K562 (cell line): Measurements from ENCODE around the gene CNTRL. TPM values are rescaled to one million over a fixed set of nuclear protein-coding genes. Genes with fewer than 3 reads are reported as not detected.
A peak's percentile ranks its signal among the peaks of the same experiment; 100 is the strongest.

ENCODE experiments used
- ATF4 ChIP-seq: fragments of 450-650 bp; formaldehyde crosslinking; IDR thresholded peaks from 2 replicates; pipeline ENCODE4 v1.4.0; 2022; ENCODE audit warnings: mild to moderate bottlenecking, moderate library complexity
- BRD4 ChIP-seq: fragments of 200-600 bp; sonication (generic); IDR thresholded peaks from 2 replicates; pipeline ENCODE4 v1.6.1; 2017; ENCODE audit warnings: inconsistent platforms
- CREM ChIP-seq: IDR thresholded peaks from 2 replicates; pipeline ENCODE4 v1.6.1; 2014; ENCODE audit warnings: antibody characterized with exemption, low read depth
- CTBP1 ChIP-seq: fragments of 450-650 bp; IDR thresholded peaks from 2 replicates; pipeline ENCODE4 v1.6.1; 2016; ENCODE audit warnings: borderline replicate concordance
- CTCF ChIP-seq, 3 experiments: IDR thresholded peaks in 2 of 3; conservative IDR thresholded peaks in 1 of 3; 2 replicates each; pipeline ENCODE4 v1.5.1; 2011 to 2012; ENCODE audit warnings: low read length in 3 of 3, mild to moderate bottlenecking in 3 of 3, control low read depth in 2 of 3, improper control_type of control experiment in 1 of 3, inconsistent platforms in 1 of 3, low read depth in 1 of 3, mixed read lengths in 1 of 3, moderate library complexity in 1 of 3; ENCODE audit not compliant: insufficient read depth in 2 of 3
- EGR1 ChIP-seq: fragments of 450-650 bp; conservative IDR thresholded peaks from 2 replicates; pipeline ENCODE4 v1.6.1; 2017; ENCODE audit warnings: mild to moderate bottlenecking
- FUS ChIP-seq: fragments of 200-400 bp; formaldehyde crosslinking; optimal IDR thresholded peaks from 2 replicates; pipeline ENCODE3; 2017; ENCODE audit warnings: low read depth, low read length
- MCM3 ChIP-seq: fragments of 450-650 bp; IDR thresholded peaks from 2 replicates; pipeline ENCODE4 v1.6.1; 2016
- POU5F1 ChIP-seq: fragments of 150-350 bp; IDR thresholded peaks from 2 replicates; pipeline ENCODE4 v1.6.1; 2014; ENCODE audit warnings: borderline replicate concordance, low read length, low read depth, mild to moderate bottlenecking; ENCODE audit not compliant: partially characterized antibody
- RCOR1 ChIP-seq, 2 experiments: IDR thresholded peaks; 2 replicates each; pipeline ENCODE4 v1.6.1; 2012; ENCODE audit warnings: low read depth in 2 of 2, low read length in 2 of 2, borderline replicate concordance in 1 of 2, improper control_type of control experiment in 1 of 2
- SMAD4 ChIP-seq: fragments of 250-450 bp; sonication (Bioruptor Pico); conservative IDR thresholded peaks from 2 replicates; pipeline ENCODE4 v1.8.0; 2021; ENCODE audit warnings: inconsistent platforms, mild to moderate bottlenecking, moderate library complexity
- U2AF1 ChIP-seq: fragments of 200-400 bp; formaldehyde crosslinking; optimal IDR thresholded peaks from 2 replicates; pipeline ENCODE3; 2017; ENCODE audit warnings: mild to moderate bottlenecking, low read depth, low read length, moderate library complexity
- ZEB2 ChIP-seq: fragments of 450-650 bp; IDR thresholded peaks from 2 replicates; pipeline ENCODE4 v1.6.1; 2016
- ZHX1 ChIP-seq: fragments of 150-350 bp; conservative IDR thresholded peaks from 2 replicates; pipeline ENCODE4 v1.6.1; 2014; ENCODE audit warnings: low read length
- ZNF175 ChIP-seq: fragments of 200-800 bp; sonication (Bioruptor generic); IDR thresholded peaks from 2 replicates; pipeline ENCODE4 v1.6.1; 2016; ENCODE audit warnings: low read depth, mild to moderate bottlenecking, missing genetic modification characterization, missing compliant biosample characterization
- ZNF253 ChIP-seq: fragments of 250-450 bp; sonication (Bioruptor Pico); conservative IDR thresholded peaks from 2 replicates; pipeline ENCODE4 v1.6.1; 2021; ENCODE audit warnings: mild to moderate bottlenecking
- ZNF766 ChIP-seq: fragments of 200-800 bp; sonication (Bioruptor generic); conservative IDR thresholded peaks from 2 replicates; pipeline ENCODE4 v1.6.1; 2016; ENCODE audit warnings: missing genetic modification characterization, missing compliant biosample characterization
- polyA plus RNA-seq, 8 experiments: library from polyadenylated mRNA; depleted of rRNA in 4 of 8; stranded (reverse) in 5 of 8; unstranded in 3 of 8; fragments of >200 nt; fragmentation: Nextera tagmentation in 2 of 8; fragmentation: Illumina TruSeq in 1 of 8; extraction: Ambion mirVana in 2 of 8; extraction: Trizol in 1 of 8; gene quantifications; 2 replicates each; pipeline versions ENCODE4 v1.2.1 to v1.2.3, GENCODE V29; 2011 to 2014; ENCODE audit warnings: inconsistent platforms in 1 of 8, missing spikeins in 1 of 8
- total RNA-seq, 7 experiments: library from RNA; depleted of rRNA in 6 of 7; stranded (reverse); fragments of >200 nt in 6 of 7; fragmentation: Illumina TruSeq in 2 of 7; extraction: Trizol in 2 of 7; gene quantifications; 2 replicates each; pipeline versions ENCODE4 v1.2.1 to v1.2.3, GENCODE V29; 2011 to 2021; ENCODE audit warnings: low replicate concordance in 1 of 7

Gene CNTRL
- total and polyA plus RNA-seq, 9 of the 15 experiments (the other 6 are each of a cell fraction or from before 2014, with no cell fraction given) = 9.2 to 28.9 (median 20.5) TPM

- peak; percentile 42; the same call in 1 of the 2 replicates for TF ChIP-seq ZNF766 (CRISPR knock-in tag)
- no peak for TF ChIP-seq POU5F1
- TF ChIP-seq ZNF253 (CRISPR knock-in tag) = no peak
- TF ChIP-seq EGR1 = no peak
- TF ChIP-seq ATF4 (CRISPR knock-in tag) = 0 out of 2 replicates have a peak, but pooled peaks have one; percentile 34
- no peak for TF ChIP-seq U2AF1
- peak; percentile 54; the same call in 1 of the 2 replicates for TF ChIP-seq CREM
- no peak for TF ChIP-seq BRD4
- peak; percentile 94 to 97 (median 97) for TF ChIP-seq CTCF (IDR thresholded peaks at IDR 0.05 in 2 of 3, conservative IDR thresholded peaks at IDR 0.05 in 1 of 3; ENCODE audit: insufficient read depth in 2 of 3, low read depth in 1 of 3, low read length in 3 of 3)
- TF ChIP-seq CTBP1 = peak; percentile 34; the same call in 1 of the 2 replicates
- no peak for TF ChIP-seq ZEB2
- TF ChIP-seq ZNF175 = peak; percentile 78
- peak in 1 of 2 experiments; percentile 67; a peak in 1 of 4 replicates for TF ChIP-seq RCOR1 (IDR thresholded peaks at IDR 0.05; ENCODE audit: borderline replicate concordance in 1 of 2, low read depth in 2 of 2, low read length in 2 of 2)
- 0 out of 2 replicates have a peak, but pooled peaks have one; percentile 24 for TF ChIP-seq ZHX1
- TF ChIP-seq FUS = no peak
- no peak for TF ChIP-seq MCM3
- 0 out of 2 replicates have a peak, but pooled peaks have one; percentile 28 for TF ChIP-seq SMAD4 (CRISPR knock-in tag)
These were observed 138.5 kb downstream of the CNTRL start (continued) for GRCh38 chr9:121213136-121213806.
